Measurements from ENCODE around the gene NID1. TPM values are rescaled to one million over a fixed set of nuclear protein-coding genes. Genes with fewer than 3 reads are reported as not detected.

The NID1 gene
- polyA plus RNA-seq, 2 donors = 3.9 to 11.6 TPM

GRCh38 chr1:235937123-235937522 lies 127.8 kb downstream of the NID1 start:
- Histone ChIP-seq H3K27ac (ENCODE audit: low read depth in 2 of 2, low read length in 1 of 2) (no peak overlapping the region), H3K36me3 (ENCODE audit: control insufficient read depth in 2 of 2, insufficient read depth in 2 of 2, low read length in 1 of 2) (no peaks in the 10 kb centered on the region), H3K4me1 (ENCODE audit: control insufficient read depth in 2 of 2, insufficient read depth in 2 of 2, low read length in 1 of 2) (peaks cover 5 to 7% of the 10 kb centered on the region in 2 donors), H3K27me3 (ENCODE audit: control insufficient read depth in 1 of 2, insufficient read depth in 2 of 2, low read length in 2 of 2) (no peaks in the 10 kb centered on the region), H3K4me3 (ENCODE audit: low read depth in 1 of 2, low read length in 2 of 2) (no peak overlapping the region), H3K9me3 (ENCODE audit: control insufficient read depth in 2 of 2, insufficient read depth in 1 of 2, low read depth in 1 of 2, low read length in 1 of 2) (no peaks in the 10 kb centered on the region)
- 60 to 75% methylated on average over 5 of the region's 5 CpGs for WGBS, 2 donors

- Histone ChIP-seq H3K9me3 (ENCODE audit: control insufficient read depth in 2 of 2, insufficient read depth in 1 of 2, low read depth in 1 of 2, low read length in 1 of 2) (no peaks in the 10 kb centered on the region), H3K27ac (ENCODE audit: low read depth in 2 of 2, low read length in 1 of 2) (no peak overlapping the region), H3K36me3 (ENCODE audit: control insufficient read depth in 2 of 2, insufficient read depth in 2 of 2, low read length in 1 of 2) (no peaks in the 10 kb centered on the region), H3K4me3 (ENCODE audit: low read depth in 1 of 2, low read length in 2 of 2) (no peak overlapping the region), H3K27me3 (ENCODE audit: control insufficient read depth in 1 of 2, insufficient read depth in 2 of 2, low read length in 2 of 2) (no peaks in the 10 kb centered on the region), H3K4me1 (ENCODE audit: control insufficient read depth in 2 of 2, insufficient read depth in 2 of 2, low read length in 1 of 2) (peaks cover 7 to 11% of the 10 kb centered on the region in 2 donors)
- WGBS, 2 donors = 62 to 69% methylated on average over 23 of the region's 23 CpGs
These were observed 129.4 kb downstream of the NID1 start for GRCh38 chr1:235935235-235936225.

- Histone ChIP-seq H3K36me3 (ENCODE audit: control insufficient read depth in 2 of 2, insufficient read depth in 2 of 2, low read length in 1 of 2) (no peaks in the 10 kb centered on the region), H3K27ac (ENCODE audit: low read depth in 2 of 2, low read length in 1 of 2) (peak overlapping the region in 1 of 2 donors; percentile 60), H3K9me3 (ENCODE audit: control insufficient read depth in 2 of 2, insufficient read depth in 1 of 2, low read depth in 1 of 2, low read length in 1 of 2) (no peaks in the 10 kb centered on the region), H3K27me3 (ENCODE audit: control insufficient read depth in 1 of 2, insufficient read depth in 2 of 2, low read length in 2 of 2) (no peaks in the 10 kb centered on the region), H3K4me3 (ENCODE audit: low read depth in 1 of 2, low read length in 2 of 2) (no peak overlapping the region), H3K4me1 (ENCODE audit: control insufficient read depth in 2 of 2, insufficient read depth in 2 of 2, low read length in 1 of 2) (peaks cover 7 to 14% of the 10 kb centered on the region in 2 donors)
- 76 to 86% methylated on average over 4 of the region's 4 CpGs for WGBS, 2 donors
These were observed 131.1 kb downstream of the NID1 start for GRCh38 chr1:235933766-235934116.

- Histone ChIP-seq H3K4me3 (ENCODE audit: low read depth in 1 of 2, low read length in 2 of 2) (no peak overlapping the region), H3K9me3 (ENCODE audit: control insufficient read depth in 2 of 2, insufficient read depth in 1 of 2, low read depth in 1 of 2, low read length in 1 of 2) (no peaks in the 10 kb centered on the region), H3K27me3 (ENCODE audit: control insufficient read depth in 1 of 2, insufficient read depth in 2 of 2, low read length in 2 of 2) (no peaks in the 10 kb centered on the region), H3K27ac (ENCODE audit: low read depth in 2 of 2, low read length in 1 of 2) (peak overlapping the region; percentile 60 to 72), H3K36me3 (ENCODE audit: control insufficient read depth in 2 of 2, insufficient read depth in 2 of 2, low read length in 1 of 2) (no peaks in the 10 kb centered on the region), H3K4me1 (ENCODE audit: control insufficient read depth in 2 of 2, insufficient read depth in 2 of 2, low read length in 1 of 2) (peaks cover 7 to 14% of the 10 kb centered on the region in 2 donors)
- WGBS, 2 donors = 50 to 59% methylated on average over 8 of the region's 8 CpGs
These were observed 131.7 kb downstream of the NID1 start for GRCh38 chr1:235933017-235933765.

- no peaks in the 10 kb centered on the region for H3K27me3 ChIP-seq (ENCODE audit: control insufficient read depth in 1 of 2, insufficient read depth in 2 of 2, low read length in 2 of 2)
- no peaks in the 10 kb centered on the region for H3K36me3 ChIP-seq (ENCODE audit: control insufficient read depth in 2 of 2, insufficient read depth in 2 of 2, low read length in 1 of 2)
- no peaks in the 10 kb centered on the region for H3K9me3 ChIP-seq (ENCODE audit: control insufficient read depth in 2 of 2, insufficient read depth in 1 of 2, low read depth in 1 of 2, low read length in 1 of 2)
- 39 to 44% methylated on average over 8 of the region's 8 CpGs for WGBS, 2 donors
- no peak overlapping the region for H3K4me3 ChIP-seq (ENCODE audit: low read depth in 1 of 2, low read length in 2 of 2)
- H3K4me1 ChIP-seq (ENCODE audit: control insufficient read depth in 2 of 2, insufficient read depth in 2 of 2, low read length in 1 of 2) = peaks cover 7 to 14% of the 10 kb centered on the region in 2 donors
- H3K27ac ChIP-seq (ENCODE audit: low read depth in 2 of 2, low read length in 1 of 2) = peak overlapping the region; percentile 60 to 72
These were observed 132.8 kb downstream of the NID1 start for GRCh38 chr1:235932090-235932510.

- peaks cover 7 to 14% of the 10 kb centered on the region in 2 donors for H3K4me1 ChIP-seq (ENCODE audit: control insufficient read depth in 2 of 2, insufficient read depth in 2 of 2, low read length in 1 of 2)
- H3K27ac ChIP-seq (ENCODE audit: low read depth in 2 of 2, low read length in 1 of 2) = peak overlapping the region in 1 of 2 donors; percentile 70
- WGBS, 2 donors = 43 to 55% methylated on average over 8 of the region's 8 CpGs
- H3K36me3 ChIP-seq (ENCODE audit: control insufficient read depth in 2 of 2, insufficient read depth in 2 of 2, low read length in 1 of 2) = no peaks in the 10 kb centered on the region
- H3K9me3 ChIP-seq (ENCODE audit: control insufficient read depth in 2 of 2, insufficient read depth in 1 of 2, low read depth in 1 of 2, low read length in 1 of 2) = no peaks in the 10 kb centered on the region
- no peak overlapping the region for H3K4me3 ChIP-seq (ENCODE audit: low read depth in 1 of 2, low read length in 2 of 2)
- H3K27me3 ChIP-seq (ENCODE audit: control insufficient read depth in 1 of 2, insufficient read depth in 2 of 2, low read length in 2 of 2) = no peaks in the 10 kb centered on the region
These were observed 133.6 kb downstream of the NID1 start for GRCh38 chr1:235931171-235931738.

GRCh38 chr1:235930543-235930942 lies 134.3 kb downstream of the NID1 start:
- H3K9me3 ChIP-seq (ENCODE audit: control insufficient read depth in 2 of 2, insufficient read depth in 1 of 2, low read depth in 1 of 2, low read length in 1 of 2) = no peaks in the 10 kb centered on the region
- H3K27me3 ChIP-seq (ENCODE audit: control insufficient read depth in 1 of 2, insufficient read depth in 2 of 2, low read length in 2 of 2) = no peaks in the 10 kb centered on the region
- peaks cover 3 to 14% of the 10 kb centered on the region in 2 donors for H3K4me1 ChIP-seq (ENCODE audit: control insufficient read depth in 2 of 2, insufficient read depth in 2 of 2, low read length in 1 of 2)
- 49 to 51% methylated on average over 8 of the region's 8 CpGs for WGBS, 2 donors
- no peak overlapping the region for H3K4me3 ChIP-seq (ENCODE audit: low read depth in 1 of 2, low read length in 2 of 2)
- H3K36me3 ChIP-seq (ENCODE audit: control insufficient read depth in 2 of 2, insufficient read depth in 2 of 2, low read length in 1 of 2) = no peaks in the 10 kb centered on the region
- peak overlapping the region in 1 of 2 donors; percentile 37 for H3K27ac ChIP-seq (ENCODE audit: low read depth in 2 of 2, low read length in 1 of 2)

GRCh38 chr1:235929216-235929615 lies 135.7 kb downstream of the NID1 start:
- Histone ChIP-seq H3K9me3 (ENCODE audit: control insufficient read depth in 2 of 2, insufficient read depth in 1 of 2, low read depth in 1 of 2, low read length in 1 of 2) (no peaks in the 10 kb centered on the region), H3K27me3 (ENCODE audit: control insufficient read depth in 1 of 2, insufficient read depth in 2 of 2, low read length in 2 of 2) (no peaks in the 10 kb centered on the region), H3K4me1 (ENCODE audit: control insufficient read depth in 2 of 2, insufficient read depth in 2 of 2, low read length in 1 of 2) (peaks cover 2 to 14% of the 10 kb centered on the region in 2 donors), H3K4me3 (ENCODE audit: low read depth in 1 of 2, low read length in 2 of 2) (no peak overlapping the region), H3K27ac (ENCODE audit: low read depth in 2 of 2, low read length in 1 of 2) (no peak overlapping the region), H3K36me3 (ENCODE audit: control insufficient read depth in 2 of 2, insufficient read depth in 2 of 2, low read length in 1 of 2) (no peaks in the 10 kb centered on the region)
- 48 to 57% methylated on average over 4 of the region's 4 CpGs for WGBS, 2 donors

- Histone ChIP-seq H3K4me3 (ENCODE audit: low read depth in 1 of 2, low read length in 2 of 2) (no peak overlapping the region), H3K27me3 (ENCODE audit: control insufficient read depth in 1 of 2, insufficient read depth in 2 of 2, low read length in 2 of 2) (no peaks in the 10 kb centered on the region), H3K9me3 (ENCODE audit: control insufficient read depth in 2 of 2, insufficient read depth in 1 of 2, low read depth in 1 of 2, low read length in 1 of 2) (no peaks in the 10 kb centered on the region), H3K27ac (ENCODE audit: low read depth in 2 of 2, low read length in 1 of 2) (no peak overlapping the region), H3K4me1 (ENCODE audit: control insufficient read depth in 2 of 2, insufficient read depth in 2 of 2, low read length in 1 of 2) (peaks cover under 1 to 14% of the 10 kb centered on the region in 2 donors), H3K36me3 (ENCODE audit: control insufficient read depth in 2 of 2, insufficient read depth in 2 of 2, low read length in 1 of 2) (no peaks in the 10 kb centered on the region)
- WGBS, 2 donors = 88 to 94% methylated on average over 2 of the region's 2 CpGs
These were observed 136.7 kb downstream of the NID1 start for GRCh38 chr1:235928197-235928596.

Measured in esophagus (tissue), 2 donors.